ENCODE measurements around the gene NTRK3.

The NTRK3 gene

DNA sequence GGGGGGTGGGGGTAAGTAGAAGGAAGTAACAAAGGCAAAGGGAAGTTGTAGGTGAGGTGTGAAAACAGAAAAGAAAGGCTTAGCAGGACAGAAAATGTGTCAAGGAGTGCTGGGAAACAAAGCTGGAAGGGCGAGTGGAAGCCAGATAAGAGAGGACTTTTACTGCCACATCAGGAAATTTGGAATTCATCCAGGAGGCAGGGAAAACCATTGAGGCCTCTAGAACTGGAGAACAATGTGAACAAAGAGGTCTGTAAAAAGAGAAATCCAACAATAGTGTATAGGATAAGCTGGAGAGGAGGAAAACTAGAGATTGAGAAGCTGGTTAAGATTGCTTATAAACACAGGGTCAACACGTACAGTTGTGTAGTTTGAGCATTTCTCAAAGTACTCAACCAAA lies 116.6 kb downstream of the NTRK3 start:
- H3K4me3 ChIP-seq (ENCODE audit: low read depth, low read length), result no peak overlapping the region
- no peak for DNase-seq (ENCODE audit: low read depth)
- TF ChIP-seq, protein P1, sequence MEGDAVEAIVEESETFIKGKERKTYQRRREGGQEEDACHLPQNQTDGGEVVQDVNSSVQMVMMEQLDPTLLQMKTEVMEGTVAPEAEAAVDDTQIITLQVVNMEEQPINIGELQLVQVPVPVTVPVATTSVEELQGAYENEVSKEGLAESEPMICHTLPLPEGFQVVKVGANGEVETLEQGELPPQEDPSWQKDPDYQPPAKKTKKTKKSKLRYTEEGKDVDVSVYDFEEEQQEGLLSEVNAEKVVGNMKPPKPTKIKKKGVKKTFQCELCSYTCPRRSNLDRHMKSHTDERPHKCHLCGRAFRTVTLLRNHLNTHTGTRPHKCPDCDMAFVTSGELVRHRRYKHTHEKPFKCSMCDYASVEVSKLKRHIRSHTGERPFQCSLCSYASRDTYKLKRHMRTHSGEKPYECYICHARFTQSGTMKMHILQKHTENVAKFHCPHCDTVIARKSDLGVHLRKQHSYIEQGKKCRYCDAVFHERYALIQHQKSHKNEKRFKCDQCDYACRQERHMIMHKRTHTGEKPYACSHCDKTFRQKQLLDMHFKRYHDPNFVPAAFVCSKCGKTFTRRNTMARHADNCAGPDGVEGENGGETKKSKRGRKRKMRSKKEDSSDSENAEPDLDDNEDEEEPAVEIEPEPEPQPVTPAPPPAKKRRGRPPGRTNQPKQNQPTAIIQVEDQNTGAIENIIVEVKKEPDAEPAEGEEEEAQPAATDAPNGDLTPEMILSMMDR (IDR thresholded peaks at IDR 0.05; ENCODE audit: control insufficient read depth, extremely low read depth, insufficient read depth), result no peak

DNA sequence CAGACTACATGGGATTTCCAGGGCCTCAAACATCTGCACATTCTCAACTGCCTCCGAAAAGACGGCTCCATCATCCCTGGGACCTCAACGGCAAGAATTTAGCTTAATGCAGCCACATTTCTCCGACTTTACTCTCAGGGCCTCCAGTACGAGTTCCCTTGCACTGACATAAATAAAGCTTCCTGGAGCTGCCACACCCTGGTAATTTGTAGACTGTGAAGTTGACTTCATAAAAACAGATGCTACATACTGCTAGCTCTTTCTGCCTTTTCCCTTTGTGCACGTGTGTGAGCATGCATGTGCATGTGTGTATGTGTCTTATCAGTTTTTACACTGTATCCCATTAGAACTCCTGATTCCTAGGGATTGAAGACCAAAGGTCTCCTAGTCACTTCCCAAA lies 122.7 kb downstream of the NTRK3 start:
- no peak for DNase-seq (ENCODE audit: low read depth)
- TF ChIP-seq, protein P1 (IDR thresholded peaks at IDR 0.05; ENCODE audit: control insufficient read depth, extremely low read depth, insufficient read depth), result no peak
- H3K4me3 ChIP-seq (ENCODE audit: low read depth, low read length), result no peak overlapping the region

DNA sequence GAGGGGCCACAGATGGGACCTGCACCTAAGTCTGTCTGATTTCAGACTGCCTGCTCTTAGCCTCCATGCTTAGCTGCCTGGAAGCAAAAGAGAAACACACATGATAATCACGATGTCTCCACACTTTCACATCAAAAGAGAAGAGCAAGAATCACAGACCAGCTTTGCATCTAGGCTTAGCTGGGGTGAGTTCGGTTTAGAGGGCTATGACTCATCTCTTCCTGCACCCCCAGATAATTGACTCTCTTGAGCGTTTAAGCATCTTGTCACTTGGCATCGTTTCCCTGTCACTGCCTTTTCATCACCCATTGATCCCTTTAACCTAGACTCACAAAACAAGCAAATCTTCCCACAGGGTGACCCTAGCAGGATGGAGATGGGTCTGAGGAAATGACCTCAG lies 124.0 kb downstream of the NTRK3 start:
- no peak overlapping the region for H3K4me3 ChIP-seq (ENCODE audit: low read depth, low read length)
- no peak for DNase-seq (ENCODE audit: low read depth)
- TF ChIP-seq, protein P1 (IDR thresholded peaks at IDR 0.05; ENCODE audit: control insufficient read depth, extremely low read depth, insufficient read depth), result no peak

DNA sequence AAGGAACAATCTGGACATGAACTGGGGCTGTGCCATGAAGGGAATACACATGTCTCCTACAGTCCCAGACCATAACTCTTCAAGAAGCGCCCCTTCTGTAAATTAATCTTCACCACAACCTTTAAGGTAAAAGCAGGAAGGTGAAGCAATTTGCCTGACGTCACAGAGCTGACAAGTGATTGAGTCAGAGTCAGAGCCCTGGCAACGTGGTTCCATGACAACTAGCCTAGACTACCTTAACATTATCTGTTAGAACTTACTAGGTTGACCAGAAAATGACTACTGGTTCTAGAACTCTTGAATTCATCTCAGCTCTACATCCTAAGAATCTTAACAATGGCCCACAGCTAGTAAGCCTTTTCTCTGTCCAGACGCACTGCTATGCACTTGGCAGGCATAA lies 124.6 kb downstream of the NTRK3 start:
- TF ChIP-seq, protein P1 (IDR thresholded peaks at IDR 0.05; ENCODE audit: control insufficient read depth, extremely low read depth, insufficient read depth), result no peak
- no peak overlapping the region for H3K4me3 ChIP-seq (ENCODE audit: low read depth, low read length)
- no peak for DNase-seq (ENCODE audit: low read depth)

DNA sequence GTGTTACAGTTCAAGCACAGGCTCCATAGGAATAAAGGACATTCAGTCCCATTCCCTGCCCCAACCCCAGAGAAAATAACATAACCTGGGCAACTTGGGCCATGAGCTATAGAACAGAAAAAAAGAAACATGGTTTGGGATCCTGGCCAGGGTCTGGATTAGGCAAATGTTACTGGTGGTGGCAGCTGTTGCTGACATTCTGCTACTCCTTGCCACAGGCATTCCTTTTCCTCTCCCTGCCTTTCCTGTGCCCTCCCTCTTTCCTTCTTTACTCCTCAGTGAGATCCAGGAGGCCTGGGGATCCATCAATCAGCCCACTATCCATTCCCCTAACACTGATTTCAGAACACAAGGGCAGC lies 129.1 kb downstream of the NTRK3 start:
- H3K4me3 ChIP-seq (ENCODE audit: low read depth, low read length), result no peak overlapping the region
- no peak for DNase-seq (ENCODE audit: low read depth)
- TF ChIP-seq, protein P1 (IDR thresholded peaks at IDR 0.05; ENCODE audit: control insufficient read depth, extremely low read depth, insufficient read depth), result no peak

DNA sequence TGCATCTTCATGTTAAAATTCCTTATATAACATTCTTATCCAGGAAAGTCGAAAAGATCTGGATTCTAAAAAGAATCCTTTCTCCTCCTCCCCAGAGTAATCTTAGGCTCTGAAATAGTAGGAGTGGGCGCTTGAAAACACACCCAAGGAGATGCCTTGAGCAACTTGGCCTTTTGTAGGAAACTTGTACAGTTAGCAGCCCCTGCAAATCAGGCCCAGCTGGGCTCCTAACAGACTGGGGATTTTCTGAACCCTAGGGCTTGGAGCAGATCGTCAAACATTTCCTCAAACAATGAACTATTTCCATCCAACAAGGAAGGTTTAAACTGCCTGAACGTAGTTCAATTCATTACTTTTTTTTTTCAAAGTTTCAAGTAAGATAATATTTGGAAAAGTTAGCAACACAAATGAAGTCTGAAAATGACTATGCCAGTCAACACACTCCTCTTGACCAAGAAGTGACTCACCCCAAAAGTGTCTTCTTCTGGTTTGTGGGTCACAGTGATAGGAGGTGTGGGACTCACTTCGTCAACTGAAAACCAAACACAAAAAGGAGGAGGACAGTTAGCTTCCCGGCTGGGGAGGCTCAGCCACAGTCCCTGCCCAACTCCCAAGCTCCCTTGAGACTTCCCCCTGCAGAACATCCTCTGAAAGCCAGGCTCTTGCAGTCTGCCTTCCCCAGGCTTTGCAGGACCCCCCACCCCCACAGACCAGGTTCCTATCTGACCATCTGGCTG lies 129.7 kb downstream of the NTRK3 start:
- no peak for DNase-seq (ENCODE audit: low read depth)
- TF ChIP-seq, protein P1 (IDR thresholded peaks at IDR 0.05; ENCODE audit: control insufficient read depth, extremely low read depth, insufficient read depth), result no peak
- no peak overlapping the region for H3K4me3 ChIP-seq (ENCODE audit: low read depth, low read length)

DNA sequence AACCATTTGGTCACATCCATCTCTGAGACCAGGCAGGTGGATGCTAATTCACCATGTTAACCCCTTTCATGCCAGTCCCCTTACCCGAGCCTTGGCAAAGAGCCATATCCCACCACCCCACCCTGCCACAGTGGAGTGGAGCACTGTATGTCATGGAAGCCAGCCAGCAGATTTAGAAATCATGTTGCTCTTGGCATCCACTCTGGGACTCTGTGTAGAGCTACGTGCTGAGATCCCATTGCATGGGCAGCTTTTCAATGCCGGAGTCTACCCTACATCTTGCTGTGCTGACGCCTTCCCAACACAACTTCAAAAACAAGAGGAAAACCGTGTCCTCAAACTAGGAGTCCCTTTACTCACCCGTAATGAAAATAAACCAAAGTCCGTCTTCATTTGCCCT lies 131.0 kb downstream of the NTRK3 start:
- H3K4me3 ChIP-seq (ENCODE audit: low read depth, low read length), result no peak overlapping the region
- TF ChIP-seq, protein P1 (IDR thresholded peaks at IDR 0.05; ENCODE audit: control insufficient read depth, extremely low read depth, insufficient read depth), result no peak
- DNase-seq (ENCODE audit: low read depth), result no peak
